ENCODE data around the gene SLC3A2. TPM values are rescaled to one million over a fixed set of nuclear protein-coding genes. Genes with fewer than 3 reads are reported as not detected.

SLC3A2 gene
- total and polyA plus RNA-seq, 2 of the 13 experiments (the other 11 are each of a cell fraction or from before 2014, with no cell fraction given) = 213 to 226 TPM

GRCh38 chr11:62850911-62851806 lies 29.5 kb upstream of the SLC3A2 start (continued):
- TF ChIP-seq, protein P1, sequence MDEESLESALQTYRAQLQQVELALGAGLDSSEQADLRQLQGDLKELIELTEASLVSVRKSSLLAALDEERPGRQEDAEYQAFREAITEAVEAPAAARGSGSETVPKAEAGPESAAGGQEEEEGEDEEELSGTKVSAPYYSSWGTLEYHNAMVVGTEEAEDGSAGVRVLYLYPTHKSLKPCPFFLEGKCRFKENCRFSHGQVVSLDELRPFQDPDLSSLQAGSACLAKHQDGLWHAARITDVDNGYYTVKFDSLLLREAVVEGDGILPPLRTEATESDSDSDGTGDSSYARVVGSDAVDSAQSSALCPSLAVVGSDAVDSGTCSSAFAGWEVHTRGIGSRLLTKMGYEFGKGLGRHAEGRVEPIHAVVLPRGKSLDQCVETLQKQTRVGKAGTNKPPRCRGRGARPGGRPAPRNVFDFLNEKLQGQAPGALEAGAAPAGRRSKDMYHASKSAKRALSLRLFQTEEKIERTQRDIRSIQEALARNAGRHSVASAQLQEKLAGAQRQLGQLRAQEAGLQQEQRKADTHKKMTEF (CRISPR knock-in tag; IDR thresholded peaks at IDR 0.05) = 0 out of 2 replicates have a peak, but pooled peaks have one; percentile 13
- TF ChIP-seq KLF13 (CRISPR knock-in tag; IDR thresholded peaks at IDR 0.05) = no peak
- TF ChIP-seq MED13 (CRISPR knock-in tag; IDR thresholded peaks at IDR 0.05) = no peak
- no peak for TF ChIP-seq DMAP1 (CRISPR knock-in tag; IDR thresholded peaks at IDR 0.05)
- no peak for TF ChIP-seq DR1 (CRISPR knock-in tag; IDR thresholded peaks at IDR 0.05)
- peak; percentile 25; the same call in 1 of the 2 replicates for TF ChIP-seq ZNF160 (CRISPR knock-in tag; IDR thresholded peaks at IDR 0.05)
- TF ChIP-seq ZBTB2 (CRISPR knock-in tag; IDR thresholded peaks at IDR 0.05; ENCODE audit: low read depth) = no peak
- TF ChIP-seq MNT (IDR thresholded peaks at IDR 0.05) = no peak
- no peak for TF ChIP-seq CCAR2 (optimal IDR thresholded peaks at IDR 0.05; ENCODE audit: low read depth, low read length)
- TF ChIP-seq NFRKB (IDR thresholded peaks at IDR 0.05) = no peak
- TF ChIP-seq DDIT3 (CRISPR knock-in tag; IDR thresholded peaks at IDR 0.05) = no peak
- no peak for TF ChIP-seq ZNF17 (CRISPR knock-in tag; IDR thresholded peaks at IDR 0.05)
- no peak for TF ChIP-seq ZNF83 (CRISPR knock-in tag; IDR thresholded peaks at IDR 0.05; ENCODE audit: borderline replicate concordance)
- TF ChIP-seq, protein P2, sequence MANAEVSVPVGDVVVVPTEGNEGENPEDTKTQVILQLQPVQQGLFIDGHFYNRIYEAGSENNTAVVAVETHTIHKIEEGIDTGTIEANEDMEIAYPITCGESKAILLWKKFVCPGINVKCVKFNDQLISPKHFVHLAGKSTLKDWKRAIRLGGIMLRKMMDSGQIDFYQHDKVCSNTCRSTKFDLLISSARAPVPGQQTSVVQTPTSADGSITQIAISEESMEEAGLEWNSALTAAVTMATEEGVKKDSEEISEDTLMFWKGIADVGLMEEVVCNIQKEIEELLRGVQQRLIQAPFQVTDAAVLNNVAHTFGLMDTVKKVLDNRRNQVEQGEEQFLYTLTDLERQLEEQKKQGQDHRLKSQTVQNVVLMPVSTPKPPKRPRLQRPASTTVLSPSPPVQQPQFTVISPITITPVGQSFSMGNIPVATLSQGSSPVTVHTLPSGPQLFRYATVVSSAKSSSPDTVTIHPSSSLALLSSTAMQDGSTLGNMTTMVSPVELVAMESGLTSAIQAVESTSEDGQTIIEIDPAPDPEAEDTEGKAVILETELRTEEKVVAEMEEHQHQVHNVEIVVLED (CRISPR knock-in tag; IDR thresholded peaks at IDR 0.05; ENCODE audit: borderline replicate concordance) = no peak; the same call in 1 of the 2 replicates
- TF ChIP-seq U2AF1 (optimal IDR thresholded peaks at IDR 0.05; ENCODE audit: low read depth, low read length) = peak; percentile 55
- TF ChIP-seq ZNF660 (CRISPR knock-in tag; IDR thresholded peaks at IDR 0.05; ENCODE audit: borderline replicate concordance, low read depth) = no peak
- TF ChIP-seq, protein P3, sequence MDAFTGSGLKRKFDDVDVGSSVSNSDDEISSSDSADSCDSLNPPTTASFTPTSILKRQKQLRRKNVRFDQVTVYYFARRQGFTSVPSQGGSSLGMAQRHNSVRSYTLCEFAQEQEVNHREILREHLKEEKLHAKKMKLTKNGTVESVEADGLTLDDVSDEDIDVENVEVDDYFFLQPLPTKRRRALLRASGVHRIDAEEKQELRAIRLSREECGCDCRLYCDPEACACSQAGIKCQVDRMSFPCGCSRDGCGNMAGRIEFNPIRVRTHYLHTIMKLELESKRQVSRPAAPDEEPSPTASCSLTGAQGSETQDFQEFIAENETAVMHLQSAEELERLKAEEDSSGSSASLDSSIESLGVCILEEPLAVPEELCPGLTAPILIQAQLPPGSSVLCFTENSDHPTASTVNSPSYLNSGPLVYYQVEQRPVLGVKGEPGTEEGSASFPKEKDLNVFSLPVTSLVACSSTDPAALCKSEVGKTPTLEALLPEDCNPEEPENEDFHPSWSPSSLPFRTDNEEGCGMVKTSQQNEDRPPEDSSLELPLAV (CRISPR knock-in tag; conservative IDR thresholded peaks at IDR 0.05; ENCODE audit: low read depth) = no peak
- peak; percentile 78 for TF ChIP-seq ZNF781 (CRISPR knock-in tag; IDR thresholded peaks at IDR 0.05; ENCODE audit: borderline replicate concordance, not compliant biosample characterization)
- TF ChIP-seq ZNF841 (CRISPR knock-in tag; IDR thresholded peaks at IDR 0.05; ENCODE audit: borderline replicate concordance) = no peak
- TF ChIP-seq WIZ (CRISPR knock-in tag; IDR thresholded peaks at IDR 0.05) = no peak
- no peak for TF ChIP-seq GFI1 (CRISPR knock-in tag; IDR thresholded peaks at IDR 0.05; ENCODE audit: borderline replicate concordance)
